HG03175 (cell line): ENCODE measurements around the gene HSPA1B.
"Not testable (repeated sequence)": the region's sequence is repeated elsewhere in the genome, so short reads cannot be mapped to it uniquely, and the experiment has no call there.

Experiments used
- ATAC-seq: cut with Tn5 transposase; IDR thresholded peaks from one replicate; pipeline ENCODE4 v1.9.1; 2021; ENCODE audit warnings: mild to moderate bottlenecking, moderate library complexity; ENCODE audit not compliant: unreplicated experiment

Gene HSPA1B

DNA sequence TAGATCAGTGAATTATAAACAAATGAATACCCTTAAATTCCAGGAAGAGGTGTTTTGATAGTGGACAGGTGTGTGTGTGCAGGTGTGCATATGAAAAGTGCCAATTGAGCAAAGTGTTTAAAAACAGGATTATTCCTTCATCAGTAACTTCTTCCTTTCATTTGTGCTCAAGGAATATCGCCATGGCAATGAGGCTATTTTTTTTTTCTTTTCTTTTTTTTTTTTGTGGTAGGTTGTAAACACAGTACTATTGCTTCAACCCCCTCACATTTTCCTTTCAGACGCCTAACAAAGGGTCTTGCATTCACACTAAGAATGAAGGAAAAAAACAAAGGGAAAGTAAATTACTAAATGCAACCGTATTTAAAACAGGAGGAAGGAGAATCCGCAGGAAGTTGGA, 2.0 kb upstream of the HSPA1B start:
- no peak for ATAC-seq

DNA sequence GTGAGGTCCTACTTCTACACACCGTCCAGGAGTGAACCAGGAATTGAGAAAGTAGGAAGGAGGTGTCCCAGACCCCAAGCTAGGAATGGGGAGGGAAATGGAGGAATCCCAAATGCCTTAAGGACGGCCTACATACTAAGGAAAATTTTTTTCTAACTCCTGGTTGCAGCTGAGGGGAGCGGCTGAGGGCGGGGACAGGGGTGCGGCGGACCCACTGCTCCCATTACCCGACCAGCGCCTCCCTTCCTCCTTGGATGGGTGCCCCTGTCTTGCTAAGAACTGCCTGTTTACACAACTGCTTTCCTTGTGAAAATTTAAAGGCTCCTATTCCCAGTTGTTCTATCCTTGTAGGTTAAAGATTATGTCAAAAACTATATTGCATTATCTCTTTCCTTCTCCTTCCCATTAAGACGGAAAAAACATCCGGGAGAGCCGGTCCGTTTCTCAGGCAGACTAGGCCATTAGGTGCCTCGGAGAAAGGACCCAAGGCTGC, 699 bp upstream of the HSPA1B start:
- ATAC-seq, result no peak

DNA sequence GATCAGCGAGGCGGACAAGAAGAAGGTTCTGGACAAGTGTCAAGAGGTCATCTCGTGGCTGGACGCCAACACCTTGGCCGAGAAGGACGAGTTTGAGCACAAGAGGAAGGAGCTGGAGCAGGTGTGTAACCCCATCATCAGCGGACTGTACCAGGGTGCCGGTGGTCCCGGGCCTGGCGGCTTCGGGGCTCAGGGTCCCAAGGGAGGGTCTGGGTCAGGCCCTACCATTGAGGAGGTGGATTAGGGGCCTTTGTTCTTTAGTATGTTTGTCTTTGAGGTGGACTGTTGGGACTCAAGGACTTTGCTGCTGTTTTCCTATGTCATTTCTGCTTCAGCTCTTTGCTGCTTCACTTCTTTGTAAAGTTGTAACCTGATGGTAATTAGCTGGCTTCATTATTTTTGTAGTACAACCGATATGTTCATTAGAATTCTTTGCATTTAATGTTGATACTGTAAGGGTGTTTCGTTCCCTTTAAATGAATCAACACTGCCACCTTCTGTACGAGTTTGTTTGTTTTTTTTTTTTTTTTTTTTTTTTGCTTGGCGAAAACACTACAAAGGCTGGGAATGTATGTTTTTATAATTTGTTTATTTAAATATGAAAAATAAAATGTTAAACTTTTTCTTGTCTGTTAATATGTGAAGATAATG, 2.2 kb downstream of the HSPA1B start:
- no peak for ATAC-seq

DNA sequence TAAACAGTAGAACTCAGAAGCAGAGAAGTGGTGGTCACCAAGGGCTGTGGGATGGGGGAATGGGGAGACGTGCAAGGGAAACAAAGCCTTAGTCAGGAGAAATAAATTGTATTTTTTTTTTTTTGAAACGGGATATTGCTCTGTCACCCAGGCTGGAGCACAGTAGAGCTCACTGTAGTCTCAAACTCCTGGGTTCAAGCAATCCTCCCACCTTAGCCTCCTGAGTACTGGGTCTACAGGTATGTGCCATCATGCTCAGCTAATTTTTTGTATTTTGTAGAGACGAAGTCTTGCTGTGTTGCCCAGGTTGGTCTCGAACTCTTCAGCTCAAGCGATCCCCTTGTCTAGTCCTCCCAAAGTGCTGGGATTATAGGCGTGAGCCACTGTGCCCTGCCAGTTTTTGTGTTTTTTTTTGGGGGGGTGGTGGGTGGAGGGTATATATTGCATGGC, 3.4 kb downstream of the HSPA1B start:
- ATAC-seq, result no peak

DNA sequence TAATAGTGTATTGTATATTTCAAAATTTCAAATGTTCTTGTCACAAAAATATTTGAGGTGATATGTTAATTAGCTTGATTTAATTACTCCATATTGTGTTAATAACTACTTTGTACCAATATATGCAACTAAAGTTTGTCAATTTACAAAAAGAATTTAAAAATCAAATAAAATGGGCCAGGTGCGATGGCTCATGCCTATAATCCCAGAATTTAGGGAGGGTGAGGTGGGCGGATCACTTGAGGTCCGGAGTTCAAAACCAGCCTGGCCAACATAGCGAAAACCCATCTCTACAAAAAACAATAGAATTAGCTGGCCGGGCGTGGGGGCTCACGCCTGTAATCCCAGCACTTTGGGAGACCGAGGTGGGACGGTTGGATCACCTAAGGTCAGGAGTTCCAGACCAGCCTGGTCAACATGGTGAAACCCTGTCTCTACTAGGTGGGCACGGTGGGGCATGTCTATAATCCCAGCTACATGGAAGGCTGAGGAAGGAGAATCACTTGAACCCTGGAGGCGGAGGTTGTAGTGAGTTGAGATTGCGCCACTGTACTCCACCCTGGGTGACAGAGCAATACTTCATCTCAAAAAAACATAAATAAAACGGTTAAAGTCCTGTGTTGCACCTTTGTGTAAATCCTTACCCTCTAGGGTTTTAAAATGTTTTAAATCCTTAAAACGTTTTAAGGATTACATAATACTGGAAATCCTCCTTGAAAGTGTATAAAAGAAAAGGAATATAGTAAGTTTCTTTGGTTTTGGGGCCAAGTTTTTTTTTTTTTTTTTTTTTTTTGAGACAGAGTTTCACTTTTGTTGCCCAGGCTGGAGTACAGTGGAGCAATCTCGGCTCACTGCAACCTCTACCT, 4.0 kb downstream of the HSPA1B start:
- ATAC-seq, result no peak

DNA sequence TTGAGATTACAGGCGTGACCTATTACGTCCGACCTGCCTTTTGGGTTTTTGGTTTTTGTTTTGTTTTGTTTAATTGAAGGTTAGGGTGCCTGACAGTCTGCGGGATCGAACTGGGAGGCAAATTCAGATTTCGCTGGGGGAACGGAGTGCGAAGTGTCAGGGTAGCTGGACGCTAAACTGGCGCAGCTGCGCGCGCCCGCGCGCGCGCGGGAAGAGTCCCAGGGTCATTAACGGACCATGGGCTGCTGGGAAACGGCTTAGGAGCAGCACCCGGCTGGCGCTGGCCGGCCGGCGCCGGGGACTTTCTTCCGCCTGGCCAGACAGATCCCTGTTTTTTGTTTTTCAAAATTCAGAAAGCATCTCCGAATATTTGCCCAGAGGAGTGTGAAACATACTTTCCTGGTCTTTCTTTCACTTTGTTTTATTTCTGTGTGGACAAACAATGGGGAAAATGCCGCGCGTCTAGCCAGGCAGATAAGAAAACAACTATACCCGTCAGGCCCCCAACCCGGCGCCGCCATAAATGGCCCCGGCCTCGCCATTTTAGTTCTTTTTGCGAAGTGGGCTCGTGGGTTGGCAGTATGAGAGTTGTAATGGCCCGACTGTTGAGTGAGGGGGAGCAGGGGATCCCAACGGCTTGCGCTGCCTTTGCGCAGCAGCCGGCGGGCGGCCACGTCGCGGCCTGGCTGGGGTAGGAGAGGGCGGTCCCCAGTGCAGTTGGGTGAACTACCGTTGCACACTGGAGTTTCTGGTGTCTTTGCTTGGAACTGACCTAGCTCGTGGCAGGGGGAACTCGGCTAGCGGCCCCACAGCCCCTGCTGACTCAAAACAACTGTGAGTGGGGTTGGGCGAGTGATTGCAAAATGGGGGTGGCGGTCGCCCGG, 7.1 kb downstream of the HSPA1B start:
- ATAC-seq, result no peak

DNA sequence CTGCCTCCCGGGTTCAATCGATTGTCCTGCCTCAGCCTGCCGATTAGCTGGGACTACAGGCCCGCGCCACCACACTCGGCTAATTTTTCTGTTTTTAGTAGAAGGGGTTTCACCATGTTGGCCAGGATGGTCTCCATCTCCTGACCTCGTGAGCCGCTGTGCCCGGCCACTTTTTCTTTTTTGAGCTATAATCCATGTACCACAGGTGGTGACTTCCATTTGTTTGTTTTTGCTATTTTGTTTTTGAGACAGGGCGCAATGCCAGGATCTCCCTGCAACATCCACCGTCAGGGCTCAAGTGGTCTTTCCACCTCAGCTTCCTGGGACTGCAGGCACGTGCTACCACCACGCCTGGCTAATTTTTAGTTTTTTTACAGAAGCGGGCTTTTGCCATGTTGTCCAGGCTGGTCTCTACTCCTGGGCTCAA, 8.5 kb downstream of the HSPA1B start:
- ATAC-seq, result no peak

DNA sequence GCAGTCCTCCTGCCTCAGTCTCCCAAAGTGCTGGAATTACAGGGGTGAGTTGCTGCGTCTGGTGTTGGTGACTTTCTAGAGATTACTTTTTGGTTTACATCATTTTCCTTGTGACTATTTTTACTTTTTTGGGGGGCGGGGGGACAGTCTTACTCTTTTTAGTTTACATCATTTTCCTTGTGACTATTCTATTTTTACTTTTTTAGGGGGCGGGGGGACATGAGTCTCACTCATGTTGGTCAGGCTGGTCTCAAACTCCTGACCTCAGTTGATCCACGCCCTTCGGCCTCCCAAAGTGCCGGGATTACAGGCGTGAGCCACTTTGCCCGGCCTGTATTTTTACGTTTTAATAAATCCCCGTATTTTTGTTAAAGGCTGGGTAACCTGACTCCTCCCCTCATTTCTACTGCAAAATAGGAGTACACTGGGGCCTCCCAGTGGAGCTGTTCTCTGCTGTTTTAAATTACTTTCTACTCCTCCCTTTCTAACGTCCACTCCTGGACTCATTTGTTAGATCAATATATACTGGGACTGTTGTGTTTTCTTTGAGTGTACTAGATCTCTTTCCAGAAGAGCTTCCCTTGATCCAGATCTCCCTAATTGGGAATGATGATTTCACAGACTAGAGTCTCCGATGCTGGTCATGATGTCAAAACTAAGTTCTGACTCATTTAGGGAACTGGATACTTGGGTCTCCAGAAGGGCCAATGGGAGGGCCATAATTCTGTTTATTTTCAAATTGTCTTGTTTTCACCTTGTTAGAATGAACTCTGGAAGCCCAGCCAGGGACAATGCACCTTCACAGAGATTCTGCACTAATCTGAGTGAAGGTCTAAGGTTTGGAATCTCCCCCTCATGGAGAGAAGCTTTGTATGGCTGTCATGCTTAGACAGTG, 9.2 kb downstream of the HSPA1B start:
- ATAC-seq, result no peak

DNA sequence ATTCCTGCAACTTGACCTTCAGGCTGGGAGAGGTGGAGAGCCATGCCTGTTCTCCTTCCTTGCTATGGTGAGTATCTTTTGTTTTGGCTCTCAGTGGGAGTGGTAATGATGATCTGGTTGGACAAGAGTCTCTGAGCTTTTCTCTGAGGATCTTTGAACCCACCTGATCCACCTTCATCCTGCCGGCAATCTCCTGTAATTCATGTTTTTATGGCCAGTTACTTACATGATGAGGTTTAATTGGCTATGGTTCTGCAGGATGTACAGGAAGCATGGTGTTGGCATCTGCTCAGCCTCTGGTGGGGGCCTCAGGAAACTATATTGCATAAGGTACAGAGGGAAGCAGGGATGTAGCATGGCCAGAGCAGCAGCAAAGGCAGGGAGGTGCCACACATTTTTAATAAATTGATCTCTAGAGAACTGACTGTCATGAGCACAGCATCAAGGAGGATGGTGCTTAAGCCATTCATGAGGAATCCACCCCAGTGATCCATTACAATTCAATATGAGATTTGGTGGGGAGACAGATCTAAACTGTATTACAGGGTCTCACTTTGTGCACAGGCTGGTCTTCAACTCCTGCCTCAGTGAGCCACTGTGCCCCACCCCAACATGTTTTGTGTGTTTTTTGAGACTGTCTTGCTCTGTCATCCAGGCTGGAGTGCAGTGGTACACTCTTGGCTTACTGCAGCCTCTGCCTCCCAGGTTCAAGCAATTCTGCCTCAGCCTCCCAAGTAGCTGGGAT, 10.0 kb downstream of the HSPA1B start:
- ATAC-seq, result no peak

DNA sequence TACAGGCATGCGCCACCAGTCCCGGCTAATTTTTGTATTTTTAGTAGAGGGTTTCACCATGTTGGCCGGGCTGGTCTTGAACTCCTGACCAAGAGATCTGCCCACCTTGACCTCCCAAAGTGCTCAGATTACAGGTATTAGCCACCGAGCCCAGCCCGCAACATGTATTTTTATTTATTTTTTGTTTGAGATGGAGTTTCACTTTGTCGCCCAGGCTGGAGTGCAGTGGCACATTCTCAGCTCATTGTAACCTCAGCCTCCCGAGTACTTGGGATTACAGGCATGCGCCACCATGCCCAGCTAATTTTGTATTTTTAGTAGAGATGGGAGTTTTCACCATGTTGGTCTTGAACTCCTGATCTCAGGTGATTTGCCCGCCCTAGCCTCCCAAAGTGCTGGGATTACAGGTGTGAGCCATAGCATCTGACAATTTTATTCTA, 10.6 kb downstream of the HSPA1B start:
- not testable (repeated sequence) for ATAC-seq

DNA sequence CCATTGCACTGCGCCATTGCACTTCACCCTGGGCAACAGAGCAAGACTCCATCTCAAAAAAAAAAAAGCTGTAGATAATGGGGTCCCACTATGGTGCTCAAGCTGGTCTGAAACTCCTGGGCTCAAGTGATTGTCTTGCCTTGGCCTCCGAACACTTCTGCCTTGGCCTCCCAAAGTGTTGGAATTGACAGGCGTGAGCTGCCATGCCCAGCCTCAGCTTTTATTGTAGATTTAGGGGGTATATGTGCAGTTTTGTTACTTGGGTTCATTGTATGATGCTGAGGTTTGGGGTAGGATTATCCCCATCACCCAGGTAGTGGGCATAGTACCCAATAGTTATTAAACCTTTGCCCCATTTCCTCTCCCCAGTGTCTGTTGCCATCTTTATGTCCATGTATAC, 11.4 kb downstream of the HSPA1B start:
- no peak for ATAC-seq

DNA sequence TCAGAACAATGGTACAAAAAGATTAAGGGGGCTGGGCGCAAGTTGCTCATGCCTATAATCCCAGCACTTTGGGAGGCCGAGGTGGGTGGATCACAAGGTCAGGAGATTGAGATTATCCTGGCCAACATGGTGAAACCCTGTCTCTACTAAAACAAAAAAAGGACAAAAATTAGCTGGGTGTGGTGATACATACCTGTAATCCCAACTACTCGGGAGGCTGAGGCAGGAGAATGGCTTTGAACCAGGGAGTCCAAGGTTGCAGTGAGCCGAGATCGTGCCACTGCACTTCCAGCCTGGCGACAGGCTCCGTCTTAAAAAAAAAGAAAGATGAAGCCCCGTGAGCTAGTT, 12.2 kb downstream of the HSPA1B start:
- ATAC-seq, result not testable (repeated sequence)

DNA sequence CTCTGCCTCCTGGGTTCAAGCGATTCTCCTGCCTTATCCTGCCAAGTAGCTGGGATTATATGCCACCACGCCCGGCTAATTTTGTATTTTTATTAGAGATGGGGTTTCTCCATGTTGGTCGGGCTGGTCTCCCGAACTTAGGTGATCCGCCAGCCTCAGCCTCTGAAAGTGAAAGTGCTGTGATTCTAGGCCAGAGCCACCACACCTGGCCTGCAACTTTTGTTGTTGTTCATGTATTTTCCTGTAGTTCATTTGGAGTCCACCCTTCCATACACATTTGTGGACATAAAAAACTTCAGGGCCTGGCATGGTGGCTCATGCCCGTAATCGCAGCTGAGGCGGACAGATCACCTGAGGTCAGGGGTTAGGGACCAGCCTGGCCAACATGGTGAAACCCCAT, 14.5 kb downstream of the HSPA1B start:
- ATAC-seq, result no peak

DNA sequence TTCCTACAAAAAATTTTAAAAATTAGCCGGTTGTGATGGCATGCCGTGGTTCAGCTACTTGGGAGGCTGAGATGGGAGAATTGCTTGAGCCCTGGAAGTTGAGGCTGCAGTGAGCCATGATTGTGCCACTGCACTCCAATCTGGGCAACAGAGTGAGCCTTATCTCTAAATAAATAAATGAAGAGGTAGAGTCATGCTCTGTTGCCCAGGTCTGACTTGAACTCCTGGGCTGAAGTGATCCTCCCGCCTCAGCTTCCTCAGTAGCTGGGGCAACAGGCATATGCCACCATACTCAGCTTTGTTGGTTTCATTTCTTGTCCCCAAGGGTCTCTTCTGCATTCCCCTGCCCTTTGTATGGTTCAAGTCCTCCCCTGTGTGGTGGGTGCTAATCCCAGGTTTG, 17.0 kb downstream of the HSPA1B start:
- ATAC-seq, result no peak

DNA sequence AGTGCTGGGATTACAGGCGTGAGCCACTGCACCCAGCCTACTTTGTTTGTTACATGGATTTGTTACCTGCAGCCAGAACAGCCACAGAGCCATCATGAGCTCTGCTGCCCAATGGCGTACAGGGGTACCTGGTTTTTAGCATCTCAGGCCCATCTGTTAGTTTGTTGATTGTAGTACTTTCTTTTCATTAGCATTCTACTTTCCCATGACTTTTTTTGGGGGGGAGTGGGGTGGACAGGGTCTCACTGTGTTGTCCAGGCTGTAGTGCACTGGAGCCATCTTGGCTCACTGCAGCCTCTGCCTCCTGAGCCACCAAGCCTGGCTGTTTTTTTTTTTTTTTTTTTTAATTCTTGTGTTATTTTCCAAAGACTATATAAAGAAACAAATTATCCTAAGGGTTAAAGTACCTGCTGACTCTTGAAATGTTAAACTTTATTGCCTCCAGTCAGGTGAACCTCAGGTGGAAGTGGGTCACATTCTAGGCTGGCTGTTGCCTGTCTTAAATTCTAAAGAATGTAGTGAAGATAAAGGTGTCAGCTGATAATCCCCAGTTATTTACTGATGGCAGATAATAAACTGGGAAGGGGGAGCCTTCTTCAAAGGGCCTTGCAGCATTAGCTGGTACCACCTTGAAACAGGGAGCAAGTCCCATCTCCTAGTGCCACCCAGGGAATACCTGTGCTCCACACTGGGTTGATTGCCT, 19.9 kb downstream of the HSPA1B start:
- ATAC-seq, result no peak

DNA sequence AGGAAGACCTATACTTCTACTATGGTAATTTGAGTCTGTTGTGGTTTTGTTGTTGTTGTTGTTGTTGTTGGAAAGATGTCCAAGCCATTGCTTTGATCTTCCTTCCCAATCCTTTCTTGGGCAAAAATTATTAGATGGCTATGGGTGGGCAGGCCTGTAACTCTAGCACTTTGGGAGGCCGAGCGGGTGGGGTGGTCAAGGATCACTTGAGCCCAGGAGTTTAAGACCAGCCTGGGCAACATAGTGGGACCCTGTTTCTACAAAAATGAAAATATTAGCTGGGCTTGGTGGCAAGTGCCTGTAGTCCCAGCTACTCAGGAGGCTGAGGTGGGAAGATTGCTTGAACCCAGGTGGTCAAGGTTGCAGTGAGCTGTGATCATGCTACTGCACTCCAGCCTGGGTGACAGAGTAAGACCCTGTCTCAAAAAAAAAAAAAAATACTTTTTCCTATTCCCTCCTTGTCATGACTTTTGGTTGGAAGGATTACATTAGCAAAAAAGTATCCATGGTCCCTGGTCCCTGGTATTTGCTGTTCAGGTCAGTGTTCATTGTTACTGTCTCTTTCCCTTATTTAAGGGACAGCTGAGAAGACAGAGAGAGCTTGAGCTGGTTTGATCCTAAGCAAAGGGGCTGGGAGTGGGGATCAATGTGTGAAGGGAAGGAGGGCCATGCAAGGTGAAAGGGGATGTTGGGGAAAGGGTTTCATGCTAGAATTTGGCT, 23.4 kb downstream of the HSPA1B start:
- no peak for ATAC-seq

DNA sequence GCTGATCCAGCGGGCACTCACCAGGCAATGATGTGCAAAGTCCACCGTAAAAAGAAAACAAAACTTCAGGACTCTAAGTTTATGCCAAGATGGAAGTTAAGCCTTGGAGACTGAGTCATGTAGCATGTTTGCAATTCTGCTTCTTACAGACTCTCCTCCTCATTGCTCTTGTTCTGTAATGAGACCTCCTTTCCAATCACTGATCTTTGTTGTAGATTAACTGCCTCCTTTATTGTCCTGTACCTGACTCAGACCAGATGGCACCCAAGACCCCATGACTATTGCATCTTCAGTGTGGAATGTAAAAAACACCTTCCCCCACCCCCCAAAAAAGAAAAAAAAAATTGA, 23.9 kb downstream of the HSPA1B start:
- ATAC-seq, result no peak

DNA sequence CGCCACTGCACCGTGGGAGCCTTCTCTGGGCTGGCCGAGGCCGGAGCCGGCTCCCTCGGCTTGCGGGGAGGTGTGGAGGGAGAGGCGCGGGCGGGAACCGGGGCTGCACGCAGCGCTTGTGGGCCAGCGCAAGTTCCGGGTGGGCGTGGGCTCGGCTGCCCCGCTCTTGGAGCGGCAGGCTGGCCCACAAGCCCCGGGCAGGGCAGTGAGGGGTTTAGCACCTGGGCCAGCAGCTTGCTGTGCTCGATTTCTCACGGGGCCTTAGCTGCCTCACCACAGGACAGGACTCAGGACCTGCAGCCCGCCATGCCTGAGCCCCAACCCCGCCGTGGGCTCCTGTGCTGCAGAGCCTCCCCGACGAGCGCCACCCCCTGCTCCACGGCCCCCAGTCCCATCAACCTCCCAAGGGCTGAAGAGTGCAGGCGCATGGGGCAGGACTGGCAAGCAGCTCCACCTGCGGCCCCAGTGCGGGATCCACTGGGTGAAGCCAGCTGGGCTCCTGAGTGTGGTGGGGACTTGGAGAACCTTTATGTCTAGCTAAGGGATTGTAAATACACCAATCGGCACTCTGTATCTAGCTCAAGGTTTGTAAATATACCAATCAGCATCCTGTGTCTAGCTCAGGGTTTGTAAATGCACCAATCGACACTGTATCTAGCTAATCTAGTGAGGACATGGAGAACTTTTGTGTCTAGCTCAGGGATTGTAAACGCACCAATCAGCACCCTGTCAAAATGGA, 24.6 kb downstream of the HSPA1B start:
- ATAC-seq, result not testable (repeated sequence)
